K562 (cell line): ENCODE data around the gene MYBPC3. TPM values are rescaled to one million over a fixed set of nuclear protein-coding genes. Genes with fewer than 3 reads are reported as not detected.

Experiments
- ASH1L ChIP-seq: fragments of 450-650 bp; IDR thresholded peaks from 2 replicates; pipeline ENCODE4 v1.6.1; 2018; ENCODE audit warnings: borderline replicate concordance, mild to moderate bottlenecking, low read depth; ENCODE audit not compliant: partially characterized antibody
- CBX3 ChIP-seq, 2 experiments: IDR thresholded peaks; 1 replicate in 1 of 2; 2 replicates in 1 of 2; pipeline ENCODE4 v1.6.1; 2012; ENCODE audit warnings: inconsistent platforms in 2 of 2, low read length in 2 of 2, borderline replicate concordance in 1 of 2, control low read depth in 1 of 2
- ERF ChIP-seq: fragments of 450-650 bp; formaldehyde crosslinking; IDR thresholded peaks from 2 replicates; pipeline ENCODE4 v1.4.0; 2020; ENCODE audit warnings: mild to moderate bottlenecking, mixed read lengths
- FOXJ2 ChIP-seq: fragments of 200-800 bp; sonication (Bioruptor generic); IDR thresholded peaks from 2 replicates; pipeline ENCODE4 v1.6.1; 2016; ENCODE audit warnings: missing genetic modification characterization, missing compliant biosample characterization
- FOXO4 ChIP-seq: fragments of 450-650 bp; formaldehyde crosslinking; IDR thresholded peaks from 2 replicates; pipeline ENCODE4 v1.4.0; 2020; ENCODE audit warnings: mild to moderate bottlenecking, moderate library complexity
- HSF4 ChIP-seq: fragments of 250-450 bp; sonication (Bioruptor Pico); IDR thresholded peaks from 2 replicates; pipeline ENCODE4 v2.1.2; 2022; ENCODE audit warnings: mild to moderate bottlenecking, moderate library complexity, borderline replicate concordance
- MAFK ChIP-seq: IDR thresholded peaks from 2 replicates; pipeline ENCODE4 v1.6.1; 2011; ENCODE audit warnings: low read length, improper control_type of control experiment
- MITF ChIP-seq: IDR thresholded peaks from 2 replicates; pipeline ENCODE4 v1.6.1; 2014; ENCODE audit warnings: antibody characterized with exemption
- MYC ChIP-seq, 2 experiments: fragments of 250-450 bp in 1 of 2; sonication (Bioruptor Pico) in 1 of 2; IDR thresholded peaks; 2 replicates each; pipeline versions ENCODE4 v1.5.1 to v1.6.1; 2012 to 2021; ENCODE audit warnings: low read depth in 2 of 2, borderline replicate concordance in 1 of 2, improper control_type of control experiment in 1 of 2, low read length in 1 of 2, mild to moderate bottlenecking in 1 of 2, moderate library complexity in 1 of 2
- NFIX ChIP-seq: fragments of 250-450 bp; sonication (Bioruptor Pico); IDR thresholded peaks from 2 replicates; pipeline ENCODE4 v1.4.0; 2020; ENCODE audit warnings: low read depth, mild to moderate bottlenecking, moderate library complexity
- SNIP1 ChIP-seq: fragments of 450-650 bp; IDR thresholded peaks from 2 replicates; pipeline ENCODE4 v1.7.1; 2017; ENCODE audit warnings: low read depth, mild to moderate bottlenecking
- TGIF2 ChIP-seq: sonication (generic); formaldehyde crosslinking; IDR thresholded peaks from 2 replicates; pipeline ENCODE4 v1.8.1; 2022; ENCODE audit warnings: mild to moderate bottlenecking, missing genetic modification reagents, moderate library complexity
- YY1 ChIP-seq, 3 experiments: IDR thresholded peaks; 2 replicates each; pipeline ENCODE4 v1.6.1; 2011; ENCODE audit warnings: low read length in 2 of 3, mild to moderate bottlenecking in 2 of 3, moderate library complexity in 2 of 3, borderline replicate concordance in 1 of 3, control low read depth in 1 of 3, low read depth in 1 of 3; ENCODE audit not compliant: insufficient read depth in 3 of 3, insufficient replicate concordance in 2 of 3, control insufficient read depth in 1 of 3, insufficient read length in 1 of 3; ENCODE audit errors: extremely low read depth in 1 of 3
- ZBTB8A ChIP-seq: fragments of 450-650 bp; IDR thresholded peaks from 2 replicates; pipeline ENCODE4 v1.6.1; 2018; ENCODE audit warnings: mild to moderate bottlenecking, moderate library complexity; ENCODE audit not compliant: partially characterized antibody
- ZC3H11A ChIP-seq: IDR thresholded peaks from 2 replicates; pipeline ENCODE4 v1.6.1; 2012; ENCODE audit warnings: low read depth, low read length, improper control_type of control experiment
- ZNF121 ChIP-seq: sonication (generic); formaldehyde crosslinking; conservative IDR thresholded peaks from 2 replicates; pipeline ENCODE4 v1.8.0; 2022; ENCODE audit warnings: missing genetic modification reagents
- ZNF217 ChIP-seq: sonication (generic); formaldehyde crosslinking; IDR thresholded peaks from 2 replicates; pipeline ENCODE4 v1.8.0; 2022; ENCODE audit warnings: mild to moderate bottlenecking, missing genetic modification reagents
- ZNF3 ChIP-seq: fragments of 250-450 bp; sonication (Bioruptor Pico); IDR thresholded peaks from 2 replicates; pipeline ENCODE4 v1.5.0; 2021; ENCODE audit warnings: mild to moderate bottlenecking, moderate library complexity
- ZNF740 ChIP-seq, 3 experiments: fragments of 200-800 bp in 1 of 3; sonication (Bioruptor generic) in 1 of 3; sonication (generic) in 1 of 3; formaldehyde crosslinking in 1 of 3; IDR thresholded peaks; 2 replicates each; pipeline versions ENCODE4 v1.6.1 to v1.8.0; 2016 to 2022; ENCODE audit warnings: mild to moderate bottlenecking in 2 of 3, missing compliant biosample characterization in 2 of 3, missing genetic modification characterization in 2 of 3, missing genetic modification reagents in 1 of 3
- ZNF75A ChIP-seq: fragments of 450-650 bp; formaldehyde crosslinking; IDR thresholded peaks from 2 replicates; pipeline ENCODE4 v1.4.0; 2020; ENCODE audit warnings: mild to moderate bottlenecking
- ZNF778 ChIP-seq: fragments of 450-650 bp; formaldehyde crosslinking; IDR thresholded peaks from 2 replicates; pipeline ENCODE4 v1.4.0; 2020; ENCODE audit warnings: mild to moderate bottlenecking, moderate library complexity
- polyA plus RNA-seq, 8 experiments: library from polyadenylated mRNA; depleted of rRNA in 4 of 8; stranded (reverse) in 5 of 8; unstranded in 3 of 8; fragments of >200 nt; fragmentation: Nextera tagmentation in 2 of 8; fragmentation: Illumina TruSeq in 1 of 8; extraction: Ambion mirVana in 2 of 8; extraction: Trizol in 1 of 8; gene quantifications; 2 replicates each; pipeline versions ENCODE4 v1.2.1 to v1.2.3, GENCODE V29; 2011 to 2014; ENCODE audit warnings: inconsistent platforms in 1 of 8, missing spikeins in 1 of 8
- total RNA-seq, 7 experiments: library from RNA; depleted of rRNA in 6 of 7; stranded (reverse); fragments of >200 nt in 6 of 7; fragmentation: Illumina TruSeq in 2 of 7; extraction: Trizol in 2 of 7; gene quantifications; 2 replicates each; pipeline versions ENCODE4 v1.2.1 to v1.2.3, GENCODE V29; 2011 to 2021; ENCODE audit warnings: low replicate concordance in 1 of 7

Gene MYBPC3
- total and polyA plus RNA-seq, 9 of the 15 experiments (the other 6 are each of a cell fraction or from before 2014, with no cell fraction given) = 0.01 TPM; not detected in 8

- TF ChIP-seq FOXO4 = no peak
- no peak for TF ChIP-seq YY1 (IDR thresholded peaks at IDR 0.05; ENCODE audit: borderline replicate concordance in 1 of 3, control insufficient read depth in 1 of 3, extremely low read depth in 1 of 3, insufficient read depth in 3 of 3, insufficient read length in 1 of 3, insufficient replicate concordance in 2 of 3, low read depth in 1 of 3, low read length in 2 of 3)
- no peak for TF ChIP-seq ZNF75A (CRISPR knock-in tag)
- peak; percentile 93 for TF ChIP-seq MITF
- TF ChIP-seq MYC (IDR thresholded peaks at IDR 0.05; ENCODE audit: low read depth, low read length) = peak; percentile 30; the same call in 1 of the 2 replicates
- 0 out of 2 replicates have a peak, but pooled peaks have one; percentile 21 for TF ChIP-seq MYC (CRISPR knock-in tag; IDR thresholded peaks at IDR 0.05; ENCODE audit: borderline replicate concordance, low read depth)
- no peak for TF ChIP-seq HSF4 (CRISPR knock-in tag)
- TF ChIP-seq TGIF2 (CRISPR knock-in tag) = no peak
- TF ChIP-seq CBX3 (IDR thresholded peaks at IDR 0.05; ENCODE audit: borderline replicate concordance in 1 of 2, low read length in 2 of 2) = no peak; a peak in 1 of 3 replicates
- no peak for TF ChIP-seq ZC3H11A
- TF ChIP-seq ZNF740 (CRISPR knock-in tag; IDR thresholded peaks at IDR 0.05) = no peak
- TF ChIP-seq ZNF740 (tag; IDR thresholded peaks at IDR 0.05) = no peak
- TF ChIP-seq ZNF121 (CRISPR knock-in tag) = no peak
- TF ChIP-seq ZNF3 (CRISPR knock-in tag) = no peak
- no peak for TF ChIP-seq ASH1L
- no peak for TF ChIP-seq ZBTB8A
- TF ChIP-seq MAFK = peak; percentile 57; the same call in 1 of the 2 replicates
- TF ChIP-seq ZNF778 (CRISPR knock-in tag) = no peak
- TF ChIP-seq FOXJ2 (tag) = no peak
- no peak for TF ChIP-seq ERF
- no peak for TF ChIP-seq ZNF217 (CRISPR knock-in tag)
- TF ChIP-seq SNIP1 = no peak
- TF ChIP-seq NFIX (CRISPR knock-in tag) = no peak
Measured at GRCh38 chr11:47337229-47337924, 15.1 kb downstream of the MYBPC3 start (continued).
